CD14-positive monocyte (primary cell): ENCODE data around the gene NR4A2. TPM values are rescaled to one million over a fixed set of nuclear protein-coding genes. Genes with fewer than 3 reads are reported as not detected.

Experiments
- DNase-seq, 3 donors: peaks; one replicate each; pipeline ENCODE4 v3.0.0-alpha.2; 2011 to 2022
- H2AFZ ChIP-seq: 2 replicates; pipeline ENCODE4 v1.6.0; 2012; ENCODE audit warnings: mild to moderate bottlenecking, low read depth, low read length, inconsistent platforms; ENCODE audit not compliant: insufficient read depth, poor library complexity, severe bottlenecking
- H3K27ac ChIP-seq, 2 donors: 1 replicate in 1 of 2; 2 replicates in 1 of 2; pipeline ENCODE4 v1.5.1; 2012 to 2013; ENCODE audit warnings: low read length in 2 of 2, control low read depth in 1 of 2, inconsistent platforms in 1 of 2, low read depth in 1 of 2, mild to moderate bottlenecking in 1 of 2
- H3K27me3 ChIP-seq, 2 donors: one replicate each; pipeline versions ENCODE4 v1.6.0 to v1.6.1; 2011 to 2013; ENCODE audit warnings: low read length in 2 of 2; ENCODE audit not compliant: control insufficient read depth in 2 of 2, insufficient read depth in 2 of 2
- H3K36me3 ChIP-seq, 2 donors: replicated peaks in 1 of 2; 1 replicate in 1 of 2; 2 replicates in 1 of 2; pipeline versions ENCODE4 v1.5.1 to v1.6.1; 2012 to 2013; ENCODE audit warnings: low read length in 2 of 2, control low read depth in 1 of 2, inconsistent platforms in 1 of 2, mild to moderate bottlenecking in 1 of 2; ENCODE audit not compliant: insufficient read depth in 2 of 2, control insufficient read depth in 1 of 2
- H3K4me1 ChIP-seq, 2 donors: 1 replicate in 1 of 2; 2 replicates in 1 of 2; pipeline versions ENCODE4 v1.5.1 to v1.6.1; 2012 to 2013; ENCODE audit warnings: low read length in 2 of 2, control low read depth in 1 of 2, inconsistent platforms in 1 of 2, mild to moderate bottlenecking in 1 of 2, moderate library complexity in 1 of 2; ENCODE audit not compliant: insufficient read depth in 2 of 2, control insufficient read depth in 1 of 2
- H3K4me2 ChIP-seq: replicated peaks from 2 replicates; pipeline ENCODE3; 2012; ENCODE audit warnings: low read length, moderate library complexity, mild to moderate bottlenecking; ENCODE audit not compliant: poor library complexity, severe bottlenecking; ENCODE audit errors: extremely low read depth
- H3K4me3 ChIP-seq, 3 experiments: fragments of 200-600 bp in 1 of 3; sonication (generic) in 1 of 3; replicated peaks in 1 of 3; 1 replicate in 2 of 3; 2 replicates in 1 of 3; pipeline ENCODE4 v1.5.1; 2011 to 2013; ENCODE audit warnings: low read length in 3 of 3, mild to moderate bottlenecking in 3 of 3, control low read depth in 2 of 3, low read depth in 2 of 3, inconsistent platforms in 1 of 3, moderate library complexity in 1 of 3
- H3K79me2 ChIP-seq: 2 replicates; pipeline ENCODE4 v1.6.0; 2012; ENCODE audit warnings: mild to moderate bottlenecking, control low read depth, inconsistent platforms, low read length, moderate library complexity; ENCODE audit not compliant: insufficient read depth
- H3K9ac ChIP-seq: 2 replicates; pipeline ENCODE4 v1.6.0; 2017; ENCODE audit warnings: low read length, mild to moderate bottlenecking; ENCODE audit not compliant: insufficient read depth, poor library complexity, severe bottlenecking
- H3K9me3 ChIP-seq, 2 donors: replicated peaks in 1 of 2; 1 replicate in 1 of 2; 2 replicates in 1 of 2; pipeline versions ENCODE4 v1.5.1 to v1.6.1; 2012 to 2013; ENCODE audit warnings: low read length in 2 of 2, control low read depth in 1 of 2; ENCODE audit not compliant: control insufficient read depth in 1 of 2, insufficient read depth in 1 of 2
- H4K20me1 ChIP-seq: 2 replicates; pipeline ENCODE4 v1.6.0; 2012; ENCODE audit warnings: mild to moderate bottlenecking, low read length, control low read depth, moderate library complexity; ENCODE audit not compliant: insufficient read depth
- H3K27ac Mint-ChIP-seq, 7 donors: one replicate each; pipeline ENCODE4 v1.8.0; 2020; ENCODE audit warnings: mild to moderate bottlenecking in 7 of 7, mixed read lengths in 7 of 7, moderate library complexity in 6 of 7, inconsistent platforms in 2 of 7
- H3K27me3 Mint-ChIP-seq, 3 donors: one replicate each; pipeline ENCODE4 v1.8.0; 2021 to 2022; ENCODE audit warnings: low read depth in 3 of 3, mild to moderate bottlenecking in 3 of 3, mixed read lengths in 3 of 3, moderate library complexity in 3 of 3, inconsistent platforms in 1 of 3
- H3K36me3 Mint-ChIP-seq, 2 donors: one replicate each; pipeline ENCODE4 v1.8.0; 2020; ENCODE audit warnings: mixed read lengths in 2 of 2, inconsistent platforms in 1 of 2, mild to moderate bottlenecking in 1 of 2
- H3K4me1 Mint-ChIP-seq: one replicate; pipeline ENCODE4 v1.8.0; 2020; ENCODE audit warnings: mild to moderate bottlenecking, mixed read lengths
- H3K4me3 Mint-ChIP-seq, 2 donors: one replicate each; pipeline ENCODE4 v1.8.0; 2020; ENCODE audit warnings: mild to moderate bottlenecking in 2 of 2, mixed read lengths in 2 of 2, moderate library complexity in 1 of 2
- H3K9me3 Mint-ChIP-seq, 7 donors: one replicate each; pipeline ENCODE4 v1.8.0; 2020 to 2022; ENCODE audit warnings: mixed read lengths in 7 of 7, mild to moderate bottlenecking in 6 of 7, moderate library complexity in 6 of 7, inconsistent platforms in 2 of 7
- CTCF ChIP-seq: fragments of 200-600 bp; IDR thresholded peaks from one replicate; pipeline ENCODE4 v1.8.0; 2022; ENCODE audit warnings: antibody characterized with exemption, mild to moderate bottlenecking
- WGBS: methylation state at CpG from one replicate; pipeline ENCODE4 v1.1.5; 2013; ENCODE audit warnings: missing lambda C conversion rate; ENCODE audit not compliant: insufficient coverage; 5-methylcytosine and 5-hydroxymethylcytosine counted together
- intact Hi-C, 2 donors: fragments of 100-400 bp; cut with micrococcal nuclease; formaldehyde crosslinking; loops; one replicate each; pipeline versions ENCODE4 v1.15.0 to v1.15.1; 2023
- polyA plus RNA-seq, 3 donors: library from polyadenylated mRNA; depleted of rRNA in 1 of 3; unstranded in 2 of 3; stranded (reverse) in 1 of 3; fragments of 300-500 nt in 2 of 3; fragments of >200 nt in 1 of 3; fragmentation: Illumina TruSeq in 2 of 3; gene quantifications; 1 replicate in 2 of 3; 2 replicates in 1 of 3; pipeline ENCODE4 v1.2.3, GENCODE V29; 2012 to 2021

Gene NR4A2
- polyA plus RNA-seq, 3 donors, result 12.1 to 213 (median 21.6) TPM

GRCh38 chr2:156311976-156312375, 20.5 kb downstream of the NR4A2 start:
- no peaks in the 10 kb centered on the region for H3K9me3 ChIP-seq
- no peak overlapping the region for H2AFZ ChIP-seq
- TF ChIP-seq CTCF, result no peak
- no peak overlapping the region for H3K27ac ChIP-seq
- H4K20me1 ChIP-seq, result no peaks in the 10 kb centered on the region
- intact Hi-C loops, result no loop called here
- H3K36me3 ChIP-seq, result no peaks in the 10 kb centered on the region
- no peaks in the 10 kb centered on the region for H3K4me1 ChIP-seq
- no peak overlapping the region for H3K4me2 ChIP-seq
- Mint-ChIP-seq H3K27me3 (peaks cover 24 to 50% (median 34%) of the 10 kb centered on the region in 3 donors), H3K4me3 (no peak overlapping the region), H3K27ac (no peak overlapping the region), H3K9me3 (peaks cover 0 to 3% (median 0%) of the 10 kb centered on the region in 7 donors), H3K36me3 (no peaks in the 10 kb centered on the region), H3K4me1 (peaks cover 7% of the 10 kb centered on the region)
- H3K79me2 ChIP-seq, result no peaks in the 10 kb centered on the region
- WGBS, result no CpG with 5 or more reads among the region's 2 CpGs
- H3K27me3 ChIP-seq, result peaks cover 38 to 67% of the 10 kb centered on the region in 2 donors
- H3K9ac ChIP-seq, result no peak overlapping the region
- no peak overlapping the region for H3K4me3 ChIP-seq
- DNase-seq, result no peak

- Mint-ChIP-seq H3K36me3 (no peaks in the 10 kb centered on the region), H3K4me1 (peaks cover 7% of the 10 kb centered on the region), H3K27ac (no peak overlapping the region), H3K4me3 (no peak overlapping the region), H3K9me3 (peaks cover 0 to 3% (median 0%) of the 10 kb centered on the region in 7 donors), H3K27me3 (peaks cover 20 to 41% (median 30%) of the 10 kb centered on the region in 3 donors)
- H4K20me1 ChIP-seq, result no peaks in the 10 kb centered on the region
- H3K9me3 ChIP-seq, result no peaks in the 10 kb centered on the region
- no peak overlapping the region for H3K9ac ChIP-seq
- no peak for TF ChIP-seq CTCF
- H3K27ac ChIP-seq, result no peak overlapping the region
- H3K79me2 ChIP-seq, result no peaks in the 10 kb centered on the region
- H2AFZ ChIP-seq, result no peak overlapping the region
- intact Hi-C loops, result no loop called here
- H3K36me3 ChIP-seq, result no peaks in the 10 kb centered on the region
- no peak overlapping the region for H3K4me3 ChIP-seq
- H3K4me1 ChIP-seq, result no peaks in the 10 kb centered on the region
- H3K27me3 ChIP-seq, result peaks cover 29 to 58% of the 10 kb centered on the region in 2 donors
- no peak overlapping the region for H3K4me2 ChIP-seq
- DNase-seq, result no peak
These were observed 21.7 kb downstream of the NR4A2 start for GRCh38 chr2:156310773-156311172.
